Brain microvascular endothelial cell (primary cell): ENCODE data around the gene BTRC.
A peak's percentile ranks its signal among the peaks of the same experiment; 100 is the strongest.

ENCODE experiments used
- DNase-seq: peaks from one replicate; pipeline ENCODE4 v3.0.0-alpha.2; 2020
- H3K27ac ChIP-seq: fragments of 250-450 bp; sonication (Bioruptor Pico); 2 replicates; pipeline ENCODE4 v1.5.1; 2020; ENCODE audit warnings: mild to moderate bottlenecking, moderate library complexity
- H3K27me3 ChIP-seq: fragments of 250-450 bp; sonication (Bioruptor Pico); replicated peaks from 2 replicates; pipeline ENCODE4 v1.5.1; 2020; ENCODE audit warnings: mild to moderate bottlenecking
- H3K36me3 ChIP-seq: fragments of 250-450 bp; sonication (Bioruptor Pico); replicated peaks from 2 replicates; pipeline ENCODE4 v1.5.1; 2020; ENCODE audit warnings: mild to moderate bottlenecking
- H3K4me3 ChIP-seq: 2 replicates; pipeline ENCODE4 v1.5.1; 2011; ENCODE audit warnings: low read depth, mild to moderate bottlenecking, control low read depth, low read length, moderate library complexity
- CTCF ChIP-seq: IDR thresholded peaks from 2 replicates; pipeline ENCODE4 v1.5.1; 2011; ENCODE audit warnings: low read depth, mild to moderate bottlenecking, moderate library complexity, low read length, control low read depth, inconsistent platforms; ENCODE audit errors: missing control alignments
- in situ Hi-C: cut with HindIII; loops from 2 replicates; pipeline ENCODE4 v1.10.0; 2017; ENCODE audit warnings: low sequenced_read_pairs, low pct_ligation_motif_present

Gene BTRC

GRCh38 chr10:101566333-101567164 lies 212.6 kb downstream of the BTRC start:
- no peak for DNase-seq
- in situ Hi-C loops: no loop called here
- no peaks in the 10 kb centered on the region for H3K27me3 ChIP-seq

GRCh38 chr10:101567165-101568006 lies 213.4 kb downstream of the BTRC start:
- Histone ChIP-seq H3K27me3 (no peaks in the 10 kb centered on the region), H3K27ac (no peak overlapping the region), H3K36me3 (no peaks in the 10 kb centered on the region), H3K4me3 (no peak overlapping the region)
- TF ChIP-seq CTCF: no peak
- in situ Hi-C loops: no loop called here
- no peak for DNase-seq

More at GRCh38 chr10:101566333-101567164, 212.6 kb downstream of the BTRC start:
- peak; percentile 10 for TF ChIP-seq CTCF
- Histone ChIP-seq H3K36me3 (no peaks in the 10 kb centered on the region), H3K4me3 (peak overlapping the region; percentile 20), H3K27ac (no peak overlapping the region)

GRCh38 chr10:101568054-101568745 lies 214.2 kb downstream of the BTRC start:
- no peaks in the 10 kb centered on the region for H3K36me3 ChIP-seq
- DNase-seq: no peak
- H3K4me3 ChIP-seq: no peak overlapping the region
- in situ Hi-C loops: no loop called here
- no peaks in the 10 kb centered on the region for H3K27me3 ChIP-seq
- TF ChIP-seq CTCF: no peak
- no peak overlapping the region for H3K27ac ChIP-seq

GRCh38 chr10:101569323-101569621 lies 215.3 kb downstream of the BTRC start:
- no peaks in the 10 kb centered on the region for H3K27me3 ChIP-seq
- H3K27ac ChIP-seq: no peak overlapping the region
- H3K4me3 ChIP-seq: no peak overlapping the region

More at GRCh38 chr10:101569323-101569621, 215.3 kb downstream of the BTRC start:
- DNase-seq: no peak
- H3K36me3 ChIP-seq: no peaks in the 10 kb centered on the region
- TF ChIP-seq CTCF: no peak
- in situ Hi-C loops: no loop called here
